ENCODE data around the gene BRIP1. TPM values are rescaled to one million over a fixed set of nuclear protein-coding genes. Genes with fewer than 3 reads are reported as not detected.
"Not testable (repeated sequence)": the region's sequence is repeated elsewhere in the genome, so short reads cannot be mapped to it uniquely, and the experiment has no call there.

Gene BRIP1
- polyA plus RNA-seq, 12 donors = 2.6 to 9.3 (median 4.8) TPM; not detected in 1

DNA sequence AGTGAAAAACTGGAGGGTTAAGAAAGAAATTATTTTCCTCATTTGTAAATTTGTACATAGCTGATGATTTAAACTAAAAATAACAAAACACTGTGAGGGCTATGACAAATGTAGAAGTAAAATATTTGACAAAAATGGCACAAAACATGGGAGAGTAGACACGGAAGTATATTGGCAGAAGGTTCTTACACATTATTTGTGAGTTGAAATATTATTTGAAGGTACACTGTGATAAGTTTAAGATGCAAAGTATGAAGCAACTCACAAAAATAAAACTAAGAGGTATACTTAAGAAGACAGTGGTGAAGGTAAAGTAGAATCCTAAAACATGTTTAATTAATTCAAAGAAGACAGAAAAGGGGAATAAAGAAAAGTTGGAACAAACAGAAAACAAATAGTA, 34.6 kb downstream of the BRIP1 start:
- DNase-seq = no peak

DNA sequence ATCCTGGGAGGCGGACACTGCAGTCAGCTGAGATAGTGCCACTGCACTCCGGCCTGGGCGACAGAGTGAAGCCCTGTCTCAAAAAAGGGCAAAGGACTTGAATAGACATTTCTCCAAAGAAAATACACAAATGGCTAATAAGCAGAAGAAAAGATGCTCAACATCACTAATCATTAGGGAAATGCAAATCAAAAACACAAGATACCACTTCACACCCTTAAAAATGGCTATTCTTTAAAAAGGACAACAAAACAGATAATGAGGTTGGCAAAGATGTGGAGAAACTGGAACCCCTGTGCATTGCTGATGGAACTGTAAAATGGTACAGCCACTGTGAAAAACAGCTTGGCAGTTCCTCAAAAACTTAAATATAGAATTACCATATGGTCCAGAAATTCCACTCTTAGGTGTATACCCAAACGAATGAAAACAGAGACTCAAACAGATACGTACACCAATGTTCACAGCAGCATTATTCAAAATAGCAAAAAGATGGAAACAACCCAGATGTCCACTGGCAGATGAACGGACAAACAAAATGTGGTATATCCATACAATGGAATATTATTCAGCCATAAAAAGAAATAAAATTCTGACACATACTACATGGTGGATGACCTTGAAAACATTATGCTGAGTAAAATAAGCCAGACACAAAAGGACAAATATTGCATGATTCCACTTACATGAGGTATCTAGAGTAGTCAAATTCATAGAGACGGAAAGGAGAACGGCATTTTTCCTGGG, 35.5 kb downstream of the BRIP1 start:
- no peak for DNase-seq

DNA sequence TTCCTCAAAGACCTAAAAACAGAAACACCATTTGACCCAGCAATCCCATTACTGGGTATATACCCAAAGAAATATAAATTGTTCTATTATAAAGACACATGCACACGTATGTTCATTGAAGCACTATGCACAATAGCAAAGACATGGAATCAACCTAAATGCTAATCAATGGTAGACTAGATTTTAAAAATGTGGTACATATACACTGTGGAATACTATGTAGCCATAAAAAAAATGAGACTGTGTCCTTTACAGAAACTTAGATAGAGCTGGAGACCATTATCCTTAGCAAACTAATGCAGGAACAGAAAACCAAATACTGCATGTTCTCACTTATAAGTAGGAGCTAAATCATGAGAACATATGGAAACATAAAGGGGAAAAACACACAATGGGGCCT, 36.5 kb downstream of the BRIP1 start:
- not testable (repeated sequence) for DNase-seq

DNA sequence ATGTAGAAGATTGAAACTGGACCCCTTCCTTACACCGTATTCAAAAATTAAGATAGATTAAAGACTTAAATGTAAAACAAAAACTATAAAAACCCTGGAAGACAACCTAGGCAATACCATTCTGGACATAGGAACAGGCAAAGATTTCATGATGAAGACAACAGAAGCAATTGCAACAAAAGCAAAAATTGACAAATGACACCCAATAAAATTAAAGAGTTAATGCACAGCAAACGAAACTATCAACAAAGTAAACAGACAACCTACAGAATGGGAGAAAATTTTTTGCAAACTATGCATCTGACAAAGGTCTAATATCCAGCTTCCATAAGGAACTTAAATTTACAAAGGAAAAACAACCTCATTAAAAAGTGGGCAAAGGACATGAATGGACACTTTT, 37.1 kb downstream of the BRIP1 start:
- DNase-seq = not testable (repeated sequence)

DNA sequence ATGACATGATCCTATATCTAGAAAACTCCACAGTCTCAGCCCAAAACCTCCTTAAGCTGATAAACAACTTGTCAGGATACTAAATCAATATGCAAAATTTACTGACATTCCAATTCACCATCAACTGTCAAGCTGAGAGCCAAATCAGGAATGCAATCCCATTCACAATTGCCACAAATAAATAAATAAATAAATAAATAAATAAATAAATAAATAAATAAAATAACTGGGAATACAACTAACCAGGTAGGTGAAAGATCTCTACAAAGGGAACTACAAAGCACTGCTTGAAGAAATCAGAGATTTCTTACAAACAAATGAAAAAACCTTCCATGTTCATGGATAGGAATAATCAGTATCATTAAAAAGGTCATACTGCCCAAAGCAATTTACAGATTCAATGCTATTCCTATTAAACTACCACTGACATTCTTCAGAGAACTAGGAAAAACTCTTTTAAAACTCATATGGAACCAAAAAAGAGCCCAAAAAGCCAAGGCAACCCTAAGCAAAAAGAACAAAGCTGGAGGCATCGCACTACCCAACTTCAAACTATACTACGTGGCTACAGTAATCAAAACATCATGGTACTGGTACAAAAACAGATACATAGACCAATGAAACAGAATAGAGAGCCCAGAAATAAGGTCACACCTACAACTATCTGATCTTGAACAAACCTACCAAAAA, 37.7 kb downstream of the BRIP1 start:
- no peak for DNase-seq

DNA sequence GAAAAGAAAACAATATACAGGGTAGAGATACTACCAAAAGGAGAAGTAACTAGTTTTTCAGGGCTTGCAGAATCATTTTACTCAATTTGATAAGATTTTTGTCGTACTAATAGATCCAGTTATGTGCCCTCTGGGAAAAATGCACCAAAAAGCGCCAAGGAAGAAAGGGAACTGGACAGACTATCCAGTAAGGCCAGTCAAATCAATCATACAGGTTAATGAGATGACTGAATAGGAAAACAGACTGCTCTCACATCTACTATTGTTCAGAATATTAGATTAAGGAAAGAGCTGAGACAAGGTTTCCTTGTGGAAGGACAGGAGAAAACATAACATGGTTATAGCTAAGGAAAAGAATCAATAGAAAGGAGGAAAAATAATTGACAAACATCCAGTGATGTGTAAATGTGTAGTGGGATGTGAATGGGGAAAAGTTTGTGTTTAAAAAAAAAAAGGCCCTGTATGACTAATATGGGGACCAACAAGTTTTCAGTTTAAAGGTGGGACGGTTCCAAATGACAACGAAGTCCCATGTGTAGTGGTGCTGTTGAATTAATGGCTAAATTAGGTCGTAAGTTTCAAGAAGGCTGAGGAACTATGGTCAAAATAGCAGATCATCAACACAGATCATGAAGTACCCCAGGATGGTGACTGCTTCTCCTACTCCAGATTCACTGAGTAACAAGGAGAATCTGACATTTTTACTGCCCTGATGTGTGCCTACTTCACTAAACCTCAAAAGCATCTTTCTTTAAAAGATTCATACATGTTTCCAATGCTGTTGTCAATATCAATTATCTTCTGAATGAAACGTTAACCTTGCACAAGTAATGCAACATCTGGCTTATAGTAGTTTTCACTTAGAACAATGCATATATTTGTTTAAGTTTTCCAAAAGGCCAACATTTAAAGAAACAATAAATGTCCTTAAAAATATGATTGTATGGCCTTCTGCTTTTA, 40.7 kb downstream of the BRIP1 start:
- DNase-seq = no peak

GRCh38 chr17:61821655-61822054, 41.7 kb downstream of the BRIP1 start:
- DNase-seq = no peak

DNA sequence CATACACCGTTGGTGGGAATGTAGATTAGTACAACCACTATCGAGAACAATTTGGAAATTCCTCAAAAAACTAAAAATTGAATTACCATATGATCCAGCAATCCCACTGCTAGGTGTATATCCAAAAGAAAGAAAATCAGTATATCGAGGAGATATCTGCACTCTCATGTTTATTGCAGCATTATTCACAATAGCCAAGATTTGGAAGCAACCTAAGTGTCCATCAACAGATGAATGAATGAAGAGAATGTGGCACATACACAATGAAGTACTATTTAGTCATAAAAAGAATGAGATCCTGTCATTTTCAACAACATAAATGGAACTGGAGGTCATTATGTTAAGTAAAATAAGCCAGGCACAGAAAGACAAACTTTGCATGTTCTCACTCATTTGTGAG, 44.1 kb downstream of the BRIP1 start:
- DNase-seq = not testable (repeated sequence)

- no peak for DNase-seq
These were observed 45.1 kb downstream of the BRIP1 start for GRCh38 chr17:61818225-61818624.

GRCh38 chr17:61817452-61817851, 45.9 kb downstream of the BRIP1 start:
- DNase-seq = no peak

DNA sequence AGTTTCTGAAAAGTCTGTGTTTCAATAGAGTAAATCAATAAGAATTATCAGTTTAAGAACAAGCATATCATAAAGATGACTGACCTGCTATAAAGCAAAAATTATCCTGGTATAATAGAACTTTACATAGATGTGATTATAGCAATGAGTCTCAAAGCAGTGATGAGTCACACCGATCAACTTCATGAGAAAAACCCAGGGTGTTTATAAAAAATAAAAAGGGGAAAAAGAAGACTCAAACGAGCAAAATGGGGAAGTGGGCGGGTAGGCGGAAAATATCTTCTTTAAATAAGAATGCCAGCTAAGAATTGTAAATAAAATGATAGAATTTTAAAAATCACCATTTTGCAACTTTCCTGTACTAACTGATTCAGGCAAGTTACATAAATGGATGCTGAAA, 46.8 kb downstream of the BRIP1 start:
- no peak for DNase-seq

DNA sequence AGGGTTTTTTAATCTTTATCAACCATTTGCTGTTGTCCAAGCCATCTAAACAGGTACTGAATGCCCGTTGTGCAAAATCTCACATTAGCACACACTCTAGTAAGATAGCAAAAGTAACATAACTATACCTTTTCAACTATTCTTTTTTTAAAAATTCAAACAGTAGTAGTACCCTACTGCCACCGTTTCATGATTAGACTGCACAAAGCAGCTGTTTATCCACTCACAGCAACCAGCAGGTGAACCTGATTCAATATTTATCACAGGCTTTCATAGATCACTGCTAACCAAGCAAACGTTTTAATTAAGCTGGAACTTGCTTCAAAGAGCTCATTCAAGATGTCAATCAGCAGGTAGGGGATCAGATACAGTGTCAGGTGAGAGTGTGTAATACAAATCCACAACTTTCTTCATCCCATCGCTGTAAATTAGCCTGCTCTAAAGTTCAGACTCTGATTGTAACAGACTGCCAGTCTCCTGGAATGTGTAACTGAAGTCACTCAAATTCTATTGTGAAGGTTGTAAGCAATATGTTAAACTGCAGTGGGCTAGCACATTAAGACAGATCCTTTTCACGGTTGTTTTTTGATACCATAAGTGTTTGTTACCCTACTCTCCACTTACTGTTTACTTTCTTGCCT, 47.3 kb downstream of the BRIP1 start:
- DNase-seq = no peak

DNA sequence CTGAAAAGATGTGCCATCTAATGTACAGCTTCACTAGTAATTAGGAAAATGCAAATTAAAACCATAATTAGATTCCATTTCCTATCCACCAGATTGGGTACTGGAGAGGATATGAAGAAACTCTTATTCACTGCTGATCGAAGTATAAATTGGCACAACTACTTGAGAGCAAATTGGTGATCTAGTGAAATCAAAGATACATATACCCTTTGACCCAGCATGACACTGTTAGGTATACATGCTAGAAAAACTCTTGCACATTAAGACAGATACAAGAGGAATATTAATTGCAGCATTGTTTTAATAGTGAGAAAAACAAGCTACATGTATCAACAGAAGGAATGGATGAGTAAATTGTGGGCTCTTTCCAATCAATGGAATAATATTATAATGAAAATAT, 48.8 kb downstream of the BRIP1 start:
- DNase-seq = no peak

- DNase-seq = no peak
These were observed 50.1 kb downstream of the BRIP1 start for GRCh38 chr17:61813211-61813610.

DNA sequence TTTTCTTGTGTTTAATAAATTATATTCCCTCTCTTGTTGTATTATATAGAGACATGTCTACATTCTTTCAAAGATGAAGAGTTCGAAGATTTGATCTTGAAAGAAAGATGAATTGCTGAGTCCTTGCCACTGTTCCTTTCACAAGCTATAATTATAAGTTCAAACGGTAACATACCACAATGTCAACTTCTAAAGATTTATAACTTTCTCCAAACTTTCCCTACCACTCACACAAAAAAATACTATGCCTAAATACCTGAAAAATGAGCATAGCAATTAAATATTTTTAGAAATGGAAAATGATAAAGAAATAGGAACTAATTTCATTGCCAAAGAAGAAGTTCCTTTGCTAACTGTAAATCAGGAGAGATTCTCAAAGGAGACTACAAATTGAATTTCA, 50.6 kb downstream of the BRIP1 start:
- DNase-seq = no peak

- DNase-seq = no peak
These were observed 53.4 kb downstream of the BRIP1 start for GRCh38 chr17:61809816-61810392.

DNA sequence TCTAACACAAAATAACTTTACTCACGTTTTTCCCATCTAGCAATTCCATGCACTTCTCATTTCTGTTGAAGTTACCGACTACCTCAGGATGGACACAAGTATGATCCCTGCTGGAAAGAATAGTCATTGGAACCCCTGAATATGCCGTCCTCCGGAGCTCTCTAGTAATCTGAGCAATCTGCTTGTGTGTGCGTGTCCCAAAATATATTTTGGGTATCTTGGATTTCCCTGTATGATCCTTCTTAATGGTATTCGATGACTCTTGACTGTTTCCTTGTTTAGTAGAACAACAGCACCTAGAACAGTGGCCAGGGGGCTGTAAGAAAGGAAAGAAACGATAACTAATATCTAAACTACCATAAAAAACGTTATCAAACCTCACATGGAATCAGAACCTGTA, 54.9 kb downstream of the BRIP1 start:
- no peak for DNase-seq

- no peak for DNase-seq
These were observed 56.4 kb downstream of the BRIP1 start for GRCh38 chr17:61806936-61807335.

DNA sequence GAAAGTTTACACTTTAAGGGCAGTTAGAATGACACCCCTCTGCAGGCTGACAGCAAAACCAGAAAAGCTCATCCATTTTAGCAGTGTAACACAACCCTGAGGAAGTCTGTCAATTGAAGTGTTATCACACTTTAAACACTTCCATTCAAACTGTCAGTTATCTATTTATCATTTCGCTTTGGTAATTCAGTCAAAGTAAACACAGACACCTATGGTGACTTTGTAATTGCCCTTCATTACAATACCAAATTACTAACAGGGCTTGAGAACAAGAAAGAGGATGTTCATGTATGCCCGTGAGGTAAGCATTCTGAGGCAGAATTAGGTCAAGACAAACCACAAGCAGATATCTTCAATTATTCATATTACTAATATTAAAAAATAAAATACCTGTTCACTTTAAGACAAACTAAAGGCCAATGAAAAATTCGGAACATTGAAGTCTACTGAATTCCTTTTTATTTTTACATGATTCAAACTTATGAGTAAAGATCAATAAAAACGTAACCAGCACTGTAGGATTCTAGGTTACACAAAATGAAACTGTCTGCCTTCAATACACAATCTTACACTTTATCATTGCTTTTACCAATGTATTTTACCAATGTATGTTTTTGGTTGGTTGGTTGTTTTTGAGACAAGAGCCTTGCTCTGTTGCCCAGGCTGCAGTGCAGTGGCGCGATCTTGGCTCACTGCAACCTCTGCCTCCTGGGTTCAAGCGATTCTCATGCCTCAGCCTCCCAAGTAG, 57.1 kb downstream of the BRIP1 start:
- no peak for DNase-seq

- DNase-seq = no peak
These were observed 57.9 kb downstream of the BRIP1 start for GRCh38 chr17:61805399-61805798.

GRCh38 chr17:61803796-61804195, 59.5 kb downstream of the BRIP1 start:
- no peak for DNase-seq

Measured in muscle of arm (tissue), 12 donors.